Embryonic facial prominence (tissue), 1 donor: Measurements from ENCODE around the gene NEDD4L.

Experiments
- DNase-seq: peaks from one replicate; pipeline ENCODE4 v3.0.0-alpha.2; 2016; ENCODE audit errors: extremely low spot score

Gene NEDD4L

DNA sequence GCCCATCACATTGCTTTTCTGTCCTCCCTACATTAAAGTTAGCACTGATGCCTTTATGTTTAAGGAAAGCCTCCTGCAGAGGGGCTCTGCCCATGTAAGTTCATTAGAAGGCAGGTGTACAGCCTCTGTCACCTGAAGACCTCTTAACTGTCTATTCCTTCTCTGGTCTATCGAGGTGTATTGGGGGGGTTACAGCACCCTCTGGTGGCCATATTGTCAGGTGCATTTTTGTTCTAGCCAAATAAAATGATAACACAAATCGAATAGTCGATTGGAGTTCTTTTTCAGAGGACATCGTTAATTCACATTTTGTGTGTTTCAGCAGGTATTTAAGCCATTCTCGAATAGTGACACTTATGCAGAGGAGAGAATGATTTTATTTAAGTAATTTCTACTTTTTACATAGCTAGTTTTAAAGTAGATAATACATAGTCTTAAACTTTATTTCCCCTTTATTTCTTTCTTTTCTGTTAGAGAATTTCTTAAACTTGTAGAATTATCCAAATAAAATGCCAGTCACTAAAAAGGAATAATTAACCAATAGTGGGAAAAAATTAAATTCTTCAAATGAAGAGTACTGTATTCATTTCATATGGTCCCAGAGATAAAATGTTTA is 136.8 kb downstream of the NEDD4L start:
- DNase-seq, result no peak

DNA sequence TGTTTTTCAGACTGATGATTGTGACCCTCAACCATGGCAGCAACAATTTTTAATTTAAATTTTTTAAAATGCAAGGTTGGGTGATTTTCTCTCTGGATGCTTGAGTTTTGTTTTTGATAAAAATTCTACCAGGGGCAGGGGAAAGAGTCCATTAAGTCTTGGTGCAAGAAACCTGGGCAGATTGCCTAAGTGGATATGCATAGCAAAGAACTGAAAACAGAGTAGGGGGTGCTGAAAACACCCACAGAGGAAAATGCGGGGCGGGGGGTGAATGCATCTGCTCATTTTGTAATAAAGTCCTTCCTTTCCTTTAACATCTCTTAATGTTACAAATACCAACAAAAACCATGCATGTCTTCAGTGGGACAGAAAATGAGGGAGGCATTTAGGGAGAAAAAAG is 138.0 kb downstream of the NEDD4L start:
- no peak for DNase-seq

DNA sequence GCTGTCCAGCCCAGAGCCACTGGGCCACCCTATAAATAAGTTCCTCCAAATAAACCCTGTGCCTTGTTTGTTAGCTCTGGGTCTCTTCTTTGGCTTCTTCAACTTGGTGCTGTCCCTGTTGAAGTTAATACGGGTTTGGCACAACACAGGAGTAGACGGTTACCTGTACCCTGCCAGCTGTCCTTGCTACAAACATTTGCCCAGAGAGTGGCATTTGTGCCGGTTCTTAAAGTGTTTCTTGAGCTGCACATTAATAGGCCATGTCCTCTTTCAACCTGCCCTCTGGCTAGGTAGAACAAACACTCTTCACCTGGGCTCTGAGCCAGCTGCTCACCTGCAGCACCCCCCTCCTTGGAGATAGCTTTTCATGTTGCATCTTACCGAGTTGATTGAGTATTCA is 139.2 kb downstream of the NEDD4L start:
- no peak for DNase-seq

DNA sequence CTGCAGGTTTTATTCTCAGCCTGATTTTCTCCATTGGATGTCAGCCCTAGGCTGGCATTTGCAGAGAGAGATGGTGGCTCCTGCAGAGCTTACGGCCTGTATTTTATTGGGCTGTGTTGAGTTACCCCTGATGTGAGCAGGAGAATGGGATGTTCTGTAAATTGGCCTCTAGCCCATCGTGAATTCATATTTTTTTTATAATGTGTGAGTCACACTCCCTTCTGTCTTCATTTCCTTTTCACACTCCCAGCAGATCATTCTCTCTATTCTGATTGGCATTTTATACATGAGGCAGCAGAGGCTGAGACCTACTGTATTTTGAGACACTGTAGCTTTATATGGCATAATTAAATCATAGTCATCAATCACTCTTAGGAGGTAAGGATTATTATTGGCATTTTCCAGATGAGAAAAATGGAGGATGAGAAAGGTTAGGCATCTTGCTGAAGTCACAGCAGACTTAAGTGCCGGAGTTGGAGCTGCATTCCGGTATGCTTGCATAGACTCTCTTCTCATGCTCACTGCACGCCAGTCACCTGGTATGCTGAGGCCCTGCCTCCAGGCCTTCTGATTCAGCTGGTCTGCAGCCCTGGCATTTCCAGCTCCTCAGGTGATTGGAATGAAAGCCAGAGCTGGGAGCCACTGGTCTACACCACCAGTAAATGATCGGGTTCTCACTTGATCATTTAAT is 142.4 kb downstream of the NEDD4L start:
- no peak for DNase-seq

DNA sequence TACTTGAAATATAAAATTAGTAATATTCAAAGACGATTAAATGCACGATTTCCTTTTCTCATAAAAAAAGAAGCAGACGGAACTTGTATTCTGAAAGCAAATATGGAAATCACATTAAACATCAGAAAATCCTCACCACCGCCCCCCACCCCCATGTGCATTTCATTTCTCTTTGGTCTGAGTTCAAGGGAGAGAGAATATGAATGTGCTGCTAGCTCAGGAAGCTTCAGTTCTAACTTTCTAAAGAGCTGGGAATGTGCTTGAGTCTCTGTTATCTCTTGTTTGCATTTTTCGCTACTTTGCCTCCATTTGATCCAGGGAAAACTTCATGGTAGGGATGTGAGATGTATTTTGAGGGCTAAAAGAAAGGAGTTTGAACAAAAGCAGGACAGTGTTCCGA is 143.6 kb downstream of the NEDD4L start:
- DNase-seq, result no peak

DNA sequence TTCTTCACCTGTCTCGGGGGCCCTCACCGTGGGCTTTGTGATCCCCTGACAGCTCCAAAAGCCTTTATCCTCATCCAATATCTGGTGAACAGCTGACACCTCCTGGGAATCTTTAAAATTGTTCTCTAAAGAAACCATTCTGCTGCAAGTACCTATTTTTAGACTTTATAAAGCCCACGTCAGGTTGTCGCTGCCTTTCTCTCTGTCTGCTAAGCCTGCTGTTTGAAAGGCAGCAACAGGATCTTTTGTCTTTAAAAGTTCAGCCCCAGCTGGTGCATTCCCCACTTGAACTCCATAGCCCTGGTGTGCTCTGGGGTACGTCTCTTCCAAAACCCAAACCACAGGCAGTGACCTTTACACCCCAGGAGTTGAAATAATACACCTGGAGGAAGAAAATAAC is 145.0 kb downstream of the NEDD4L start:
- no peak for DNase-seq

DNA sequence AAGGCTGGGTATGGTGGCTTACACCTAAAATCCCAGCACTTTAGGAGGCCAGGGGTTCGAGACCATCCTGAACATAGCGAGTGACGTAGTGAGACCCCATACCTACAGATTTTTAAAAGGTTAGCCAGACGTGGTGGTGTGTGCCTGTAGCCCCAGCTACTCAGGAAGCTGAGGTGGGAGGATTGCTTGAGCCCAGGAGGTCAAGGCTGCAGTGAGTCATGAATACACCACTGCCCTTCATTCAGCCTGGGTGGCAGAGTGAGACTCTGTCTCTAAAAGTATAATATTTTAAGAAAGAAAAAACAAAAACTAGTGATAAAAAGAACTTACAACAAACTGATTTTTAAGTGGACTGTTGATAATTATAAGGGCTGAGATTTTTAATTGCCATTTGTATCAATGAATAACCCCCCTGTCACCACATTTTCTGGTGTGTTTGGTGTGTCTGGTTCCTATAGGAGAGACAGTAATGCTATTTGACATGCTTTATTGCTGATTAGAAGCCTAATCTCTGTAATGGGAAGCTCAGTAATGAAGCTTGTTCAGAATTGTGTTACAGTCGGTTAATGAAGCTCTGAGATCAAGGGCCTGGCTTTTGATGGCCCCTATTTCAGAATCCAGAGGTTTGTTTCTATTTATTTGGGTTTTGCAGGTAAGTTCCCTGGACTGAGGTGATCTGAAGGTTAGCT is 147.0 kb downstream of the NEDD4L start:
- DNase-seq, result no peak

DNA sequence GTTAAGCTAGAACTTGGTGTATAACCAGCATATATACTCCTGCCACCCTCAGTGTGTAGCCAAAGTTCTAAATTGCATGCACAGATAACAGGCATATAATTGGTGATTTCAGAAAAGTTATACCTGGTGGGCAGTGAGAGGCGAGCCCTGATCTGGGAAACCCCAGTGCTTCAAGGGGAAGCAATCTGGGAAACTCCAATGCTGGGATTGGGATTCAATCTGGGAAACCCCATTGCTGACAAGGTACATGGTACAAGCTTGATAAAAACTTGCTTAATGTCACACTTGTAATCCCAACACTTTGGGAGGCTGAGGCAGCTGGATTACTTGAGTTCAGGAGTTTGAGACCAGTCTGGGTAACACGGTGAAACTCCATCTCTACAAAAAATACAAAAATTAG is 147.6 kb downstream of the NEDD4L start:
- no peak for DNase-seq

DNA sequence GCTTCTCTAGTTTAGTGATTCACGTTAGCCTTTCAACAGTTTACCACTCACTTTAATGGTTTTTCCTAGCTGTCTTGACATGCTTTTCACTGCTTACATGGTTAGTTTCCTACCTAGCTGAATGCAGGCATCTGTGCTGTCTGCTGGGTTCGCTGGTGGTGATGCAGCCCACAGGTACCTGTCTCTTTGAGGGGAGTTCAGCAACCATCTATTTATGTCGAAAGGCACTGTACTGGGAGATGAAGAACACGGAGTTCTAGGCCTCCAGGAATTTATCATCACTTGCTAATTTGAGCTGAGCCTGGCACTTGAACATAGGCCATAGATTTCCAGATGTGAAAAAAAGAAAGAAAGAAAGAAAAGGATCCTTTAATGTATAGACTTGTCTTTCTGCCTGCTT is 148.5 kb downstream of the NEDD4L start:
- DNase-seq, result no peak

DNA sequence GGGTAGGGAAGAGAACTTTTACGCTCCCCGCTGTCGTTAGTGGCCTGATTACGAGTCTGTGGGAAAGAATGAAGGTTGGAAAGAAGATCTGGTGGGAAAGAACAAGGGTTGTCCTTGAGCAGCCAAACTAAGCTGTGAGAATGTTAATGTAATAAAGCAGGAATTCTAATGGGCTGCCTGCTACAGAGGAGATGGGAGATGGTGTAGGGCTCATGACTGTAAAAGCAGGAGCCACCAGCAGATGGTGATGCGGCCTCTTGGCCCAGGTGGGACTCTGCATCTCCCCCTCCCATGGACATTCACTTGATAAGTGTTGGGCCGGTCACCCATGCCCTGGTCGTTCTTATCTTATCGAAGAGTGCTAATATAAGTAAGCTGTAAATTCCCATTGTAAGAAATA is 150.0 kb downstream of the NEDD4L start:
- no peak for DNase-seq

DNA sequence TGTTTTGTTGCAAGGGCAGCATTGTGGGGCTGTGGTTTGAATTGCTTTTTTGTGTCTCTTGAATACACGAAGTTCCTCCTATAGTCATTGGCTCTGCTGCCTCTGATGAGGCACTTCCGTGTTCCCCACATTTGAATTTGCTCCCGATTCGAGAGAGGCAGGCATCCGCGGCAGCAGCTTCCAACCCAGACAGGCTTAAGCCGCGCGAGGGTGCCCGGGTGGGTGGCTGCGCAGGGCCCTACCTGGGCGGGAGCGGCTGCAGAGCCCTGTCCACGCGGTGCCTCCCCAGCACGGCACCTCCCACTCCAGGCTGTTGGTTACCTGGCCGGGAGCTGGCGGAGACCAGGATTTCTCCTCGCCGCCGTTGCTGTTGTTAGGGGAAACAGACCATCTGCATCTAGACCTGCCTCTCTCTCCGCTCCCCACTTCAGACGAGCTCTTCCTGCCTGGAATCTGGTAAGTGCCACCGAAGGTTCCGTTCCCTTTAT is 151.3 kb downstream of the NEDD4L start:
- DNase-seq, result no peak

DNA sequence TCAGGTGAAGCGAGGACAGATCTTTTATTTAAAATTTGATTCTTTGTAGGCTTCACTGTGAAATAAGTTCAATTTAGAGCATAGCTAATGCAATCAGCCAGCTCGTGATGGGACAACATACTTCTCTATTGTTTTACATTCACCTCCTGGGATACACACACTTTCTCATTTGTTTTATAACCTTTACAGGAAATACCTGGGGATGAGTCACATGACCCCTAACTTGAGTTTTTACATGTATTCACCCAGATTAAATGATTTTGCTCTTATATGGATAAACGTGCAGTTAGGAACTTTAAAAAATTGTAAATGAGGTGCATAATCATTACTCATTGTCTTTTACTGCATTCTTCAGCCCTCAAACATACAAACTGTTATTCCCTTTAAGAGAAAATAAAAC is 152.1 kb downstream of the NEDD4L start:
- DNase-seq, result no peak

DNA sequence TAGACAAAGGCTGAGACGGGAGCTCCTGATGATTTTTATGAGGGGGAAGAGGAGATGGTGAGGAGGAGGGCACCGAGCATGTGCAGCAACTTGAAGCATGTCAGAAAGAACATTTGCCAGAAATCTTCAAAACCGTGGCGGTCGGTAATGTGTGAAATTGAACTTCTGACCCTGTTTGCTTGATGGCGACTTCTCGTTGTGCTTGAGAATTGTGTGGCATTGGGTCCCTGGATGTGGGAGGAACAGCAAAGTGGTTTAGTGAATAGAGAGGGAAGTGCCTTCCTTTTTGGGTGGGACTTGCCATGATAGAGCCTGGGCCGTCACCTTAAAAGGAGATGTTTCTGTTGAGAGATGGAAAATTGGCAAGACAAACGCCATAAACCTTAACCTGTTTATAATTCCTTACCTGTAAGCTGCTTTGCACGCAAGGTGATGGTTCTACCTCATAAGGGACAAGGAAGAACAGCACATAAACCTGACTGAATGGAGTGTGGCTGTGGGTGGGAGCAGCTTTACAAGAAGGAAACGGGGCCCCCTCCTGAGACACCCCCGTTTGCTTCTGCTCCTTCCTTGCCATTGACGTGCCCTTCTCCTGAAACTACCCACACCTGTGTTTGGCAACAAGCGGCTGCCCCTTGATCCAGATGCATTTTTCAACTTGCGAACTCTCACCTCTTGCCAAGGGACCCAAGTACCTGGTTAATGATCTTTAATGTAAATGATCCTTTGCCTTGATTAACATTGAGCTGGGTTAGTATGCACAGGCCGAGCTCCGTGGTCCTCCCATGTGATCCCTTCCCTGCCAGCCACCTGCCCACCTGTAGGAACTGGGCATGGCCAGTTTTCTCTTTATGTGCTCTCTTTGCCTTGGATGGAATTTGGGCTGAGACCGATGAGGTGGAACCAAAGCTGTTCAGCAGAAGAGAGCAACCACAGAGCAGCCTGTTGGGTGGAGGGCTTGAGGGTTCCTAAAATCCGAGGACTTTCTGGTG is 153.2 kb downstream of the NEDD4L start:
- no peak for DNase-seq

DNA sequence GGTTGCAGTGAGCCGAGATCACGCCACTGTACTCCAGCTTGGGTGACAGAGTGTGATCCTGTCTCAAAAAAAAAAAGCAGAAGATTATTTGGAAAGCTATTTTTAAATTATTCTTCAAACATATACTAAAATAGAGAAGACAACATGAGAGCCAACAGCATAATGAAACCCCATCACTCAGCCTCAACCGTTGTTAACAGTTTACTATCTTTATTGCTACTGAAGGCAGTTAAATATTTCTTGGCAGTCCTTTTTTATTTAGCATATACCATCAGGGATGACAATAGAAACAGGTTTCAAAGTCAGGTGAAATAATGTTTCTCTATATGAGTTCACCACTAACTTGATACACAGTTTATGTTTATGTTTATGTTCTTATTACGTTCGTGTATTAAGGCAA is 157.2 kb downstream of the NEDD4L start:
- no peak for DNase-seq

DNA sequence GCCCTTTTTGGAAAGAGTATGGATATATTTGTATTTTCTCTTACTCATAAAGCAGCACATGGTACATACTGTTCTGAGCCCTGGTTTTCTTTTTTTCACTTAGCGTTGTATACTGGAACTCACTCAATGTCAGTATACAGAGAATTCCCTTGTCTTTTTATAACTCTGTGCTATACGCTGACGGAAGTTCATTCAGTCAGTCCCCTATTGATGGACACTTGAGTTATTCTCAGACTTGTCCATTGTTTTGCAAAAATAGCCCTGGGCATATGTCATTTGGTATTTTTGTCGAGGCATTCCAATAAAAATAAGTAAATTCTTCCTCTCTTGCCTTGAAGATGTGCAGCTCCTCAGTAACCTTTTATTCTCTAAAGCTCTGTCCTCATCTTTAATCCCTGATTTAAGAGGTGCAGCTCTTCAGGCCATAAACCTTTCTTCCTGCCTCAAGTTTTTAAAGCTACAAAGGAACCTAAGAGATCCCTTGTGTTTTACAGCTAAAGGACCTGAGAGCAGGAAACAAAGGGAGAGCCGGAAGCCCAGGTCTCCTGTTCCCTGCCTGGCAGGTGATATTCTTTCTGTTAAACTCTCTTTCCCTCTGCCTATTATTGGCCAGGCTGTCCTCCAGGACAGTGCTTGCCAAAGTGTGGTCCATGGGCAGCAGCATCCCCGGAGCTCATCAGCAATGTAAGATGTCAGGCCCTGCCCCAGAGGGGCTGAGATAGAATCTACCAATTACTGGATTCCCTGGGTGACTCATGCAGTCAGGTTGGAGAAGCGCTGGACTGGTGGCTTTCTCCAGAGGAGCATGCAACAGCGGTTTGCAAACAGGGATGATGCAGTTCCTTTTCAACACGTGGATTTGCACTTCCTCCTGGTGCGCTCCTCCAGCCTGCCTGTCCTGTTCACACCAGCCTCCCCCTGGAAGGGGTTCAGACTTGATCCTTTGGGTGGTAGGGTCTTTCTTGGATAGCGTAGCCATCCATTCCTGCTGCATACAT is 158.0 kb downstream of the NEDD4L start:
- DNase-seq, result no peak

DNA sequence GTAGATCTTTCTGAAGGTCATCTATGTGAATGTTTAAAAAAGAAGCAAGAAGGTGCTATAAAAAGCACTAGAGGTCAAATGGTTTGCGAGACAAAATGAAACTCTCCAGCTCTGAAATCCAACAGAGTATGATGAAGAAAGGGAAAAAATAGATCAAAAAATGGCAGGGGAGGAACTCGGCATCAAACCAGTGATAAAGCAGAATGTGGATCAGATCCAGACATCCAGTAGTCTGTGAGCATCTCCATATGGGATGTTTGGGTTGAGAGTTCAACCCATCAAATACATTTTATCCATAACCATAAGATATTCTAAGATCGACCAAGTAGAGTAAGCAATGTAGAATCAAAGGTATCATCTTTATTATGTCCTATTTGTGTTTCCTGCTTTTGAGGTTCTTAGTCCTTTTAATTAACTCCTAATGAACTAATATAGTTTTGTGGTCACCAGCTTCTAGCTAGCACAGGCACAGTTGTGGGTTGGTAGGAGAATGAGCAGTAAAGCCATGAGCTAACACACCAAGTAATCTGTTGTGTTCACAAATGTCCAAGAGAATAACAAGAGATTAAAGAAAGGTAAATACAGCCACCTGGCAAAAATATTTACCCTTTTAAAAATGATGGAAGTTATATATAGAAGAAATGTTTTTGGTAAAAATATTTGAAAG is 160.9 kb downstream of the NEDD4L start:
- DNase-seq, result no peak

DNA sequence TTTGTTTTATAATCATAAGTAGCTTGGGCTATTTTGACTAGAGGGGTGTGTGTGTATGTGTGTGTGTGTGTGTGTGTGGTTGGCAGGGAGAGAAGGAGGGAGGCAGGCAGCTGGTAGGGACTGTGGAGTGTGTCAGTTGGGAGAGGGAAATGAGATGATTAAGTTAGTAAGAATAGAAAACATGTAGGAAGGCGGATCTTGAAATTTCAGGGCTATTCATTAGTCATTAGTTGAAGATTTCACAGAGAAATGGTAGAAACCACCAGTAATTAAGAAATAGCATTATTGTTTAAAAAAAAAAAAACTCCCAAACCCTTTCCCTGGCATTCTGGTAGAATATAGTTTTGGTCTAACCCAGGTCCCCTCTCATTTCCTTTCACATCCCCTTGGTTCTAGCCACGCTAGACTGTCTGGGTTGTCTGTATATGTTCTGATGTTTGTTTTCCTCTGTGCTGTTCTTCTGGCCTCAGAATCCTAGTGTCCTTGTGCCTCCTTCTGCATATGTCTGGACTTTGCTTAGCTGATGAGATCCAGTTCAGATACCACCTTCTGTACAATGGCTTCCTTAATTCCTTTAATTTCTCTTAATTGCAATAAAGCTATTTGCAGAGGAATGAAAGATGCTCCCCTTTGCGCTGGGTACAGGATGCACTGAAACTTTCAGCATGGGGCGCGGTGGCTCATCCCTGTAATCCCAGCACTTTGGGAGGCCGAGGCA is 161.6 kb downstream of the NEDD4L start:
- DNase-seq, result no peak

DNA sequence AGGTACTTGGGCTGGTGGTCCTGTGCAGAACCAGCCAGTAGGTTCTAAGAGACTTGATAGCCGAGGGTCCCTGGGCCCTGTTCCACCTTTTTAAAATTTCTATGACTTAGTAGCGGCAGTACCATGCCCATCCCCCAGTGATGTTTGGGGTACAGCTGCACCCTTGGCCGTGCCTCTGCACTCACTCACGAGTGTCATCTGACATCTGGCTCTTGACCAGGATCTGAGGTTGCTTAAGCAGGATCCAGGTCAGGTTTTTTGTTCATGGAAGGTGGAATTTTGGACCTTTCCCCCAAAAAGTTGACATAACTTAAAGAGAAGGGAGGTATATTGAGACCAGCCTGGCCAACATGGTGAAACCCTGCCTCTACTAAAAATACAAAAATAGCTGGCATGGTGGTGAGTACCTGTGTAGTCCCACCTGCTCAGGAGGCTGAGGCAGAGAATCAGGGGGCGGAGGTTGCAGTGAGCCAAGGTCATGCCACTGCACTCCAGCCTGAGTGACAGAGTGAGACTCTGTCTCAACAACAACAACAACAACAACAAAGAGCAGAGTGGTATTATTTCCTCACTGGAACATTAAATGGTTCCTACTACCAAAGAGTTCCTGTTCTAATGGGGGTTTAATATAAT is 163.6 kb downstream of the NEDD4L start:
- no peak for DNase-seq
